Measurements from ENCODE around the gene NCK2.

Gene NCK2

GRCh38 chr2:105814291-105814940, 69.7 kb downstream of the NCK2 start:
- H3K9me3 ChIP-seq = peaks cover 26% of the 10 kb centered on the region; the same call in 1 of the 2 replicates
- H3K9ac ChIP-seq = no peak overlapping the region
- no peak overlapping the region for H3K4me3 ChIP-seq
- no peak overlapping the region for H3K4me2 ChIP-seq
- no peaks in the 10 kb centered on the region for H3K4me1 ChIP-seq
- H4K20me1 ChIP-seq = peaks cover 76% of the 10 kb centered on the region
- H3K36me3 ChIP-seq = peaks cover 63% of the 10 kb centered on the region
- no peaks in the 10 kb centered on the region for H3K27me3 ChIP-seq
- no peak overlapping the region for H3K27ac ChIP-seq
- TF ChIP-seq Cebpa-rat (IDR thresholded peaks at IDR 0.05) = no peak

GRCh38 chr2:105815401-105815800, 70.7 kb downstream of the NCK2 start:
- Histone ChIP-seq H3K4me1 (no peaks in the 10 kb centered on the region), H3K9me3 (peaks cover 26% of the 10 kb centered on the region; the same call in 1 of the 2 replicates), H3K4me3 (no peak overlapping the region), H3K9ac (no peak overlapping the region), H4K20me1 (peaks cover 76% of the 10 kb centered on the region), H3K4me2 (no peak overlapping the region), H3K27me3 (no peaks in the 10 kb centered on the region), H3K27ac (no peak overlapping the region), H3K36me3 (peaks cover 72% of the 10 kb centered on the region)
- no peak for TF ChIP-seq Cebpa-rat (IDR thresholded peaks at IDR 0.05)

- H3K4me3 ChIP-seq = no peak overlapping the region
- no peak for TF ChIP-seq Cebpa-rat (IDR thresholded peaks at IDR 0.05)
- peaks cover 76% of the 10 kb centered on the region for H4K20me1 ChIP-seq
- no peaks in the 10 kb centered on the region for H3K27me3 ChIP-seq
- H3K4me2 ChIP-seq = no peak overlapping the region
- peaks cover 87% of the 10 kb centered on the region for H3K36me3 ChIP-seq
- H3K9me3 ChIP-seq = peaks cover 36% of the 10 kb centered on the region
- no peak overlapping the region for H3K27ac ChIP-seq
- 0 out of 2 replicates have a peak, but pooled peaks cover 6% of the 10 kb centered on the region for H3K4me1 ChIP-seq
- no peak overlapping the region for H3K9ac ChIP-seq
Observed at GRCh38 chr2:105820151-105820550, 75.4 kb downstream of the NCK2 start.

GRCh38 chr2:105820691-105821090, 76.0 kb downstream of the NCK2 start:
- H3K9ac ChIP-seq = no peak overlapping the region
- peaks cover 39% of the 10 kb centered on the region for H3K9me3 ChIP-seq
- peaks cover 76% of the 10 kb centered on the region for H4K20me1 ChIP-seq
- peaks cover 88% of the 10 kb centered on the region for H3K36me3 ChIP-seq
- no peak overlapping the region for H3K27ac ChIP-seq
- no peak overlapping the region for H3K4me2 ChIP-seq
- no peak overlapping the region for H3K4me3 ChIP-seq
- no peak for TF ChIP-seq Cebpa-rat (IDR thresholded peaks at IDR 0.05)
- H3K4me1 ChIP-seq = 0 out of 2 replicates have a peak, but pooled peaks cover 6% of the 10 kb centered on the region
- no peaks in the 10 kb centered on the region for H3K27me3 ChIP-seq

- TF ChIP-seq Cebpa-rat (IDR thresholded peaks at IDR 0.05) = no peak
- H4K20me1 ChIP-seq = peaks cover 72% of the 10 kb centered on the region
- no peak overlapping the region for H3K9ac ChIP-seq
- no peak overlapping the region for H3K4me2 ChIP-seq
- H3K27me3 ChIP-seq = no peaks in the 10 kb centered on the region
- 0 out of 2 replicates have a peak, but pooled peaks cover 6% of the 10 kb centered on the region for H3K4me1 ChIP-seq
- no peak overlapping the region for H3K4me3 ChIP-seq
- H3K9me3 ChIP-seq = peaks cover 40% of the 10 kb centered on the region
- peak overlapping the region; percentile 14; the same call in 1 of the 2 replicates for H3K27ac ChIP-seq
- H3K36me3 ChIP-seq = peaks cover 88% of the 10 kb centered on the region
Observed at GRCh38 chr2:105821428-105822125, 76.9 kb downstream of the NCK2 start.

DNA sequence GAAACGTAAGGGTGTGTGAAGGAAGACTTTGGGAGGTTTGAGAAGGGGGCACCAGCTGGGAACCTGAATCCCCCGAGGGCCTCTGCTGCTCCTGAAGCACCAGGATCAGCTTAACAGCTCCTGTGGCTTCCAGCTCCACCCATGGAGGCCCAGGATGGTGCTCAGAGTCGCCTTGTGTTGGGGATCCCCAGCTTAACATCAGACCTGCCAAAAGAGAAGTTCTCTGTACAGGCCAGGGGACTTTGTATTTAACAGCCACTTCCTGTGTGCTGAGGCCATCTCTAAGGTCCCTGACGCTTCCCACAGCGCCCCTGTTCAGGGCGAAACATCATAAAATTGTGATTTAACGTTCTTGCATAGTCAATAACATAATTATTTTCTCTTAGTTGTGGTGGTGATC, 77.5 kb downstream of the NCK2 start:
- no peak overlapping the region for H3K9ac ChIP-seq
- H3K27ac ChIP-seq = peak overlapping the region; percentile 14; the same call in 1 of the 2 replicates
- peaks cover 88% of the 10 kb centered on the region for H3K36me3 ChIP-seq

DNA sequence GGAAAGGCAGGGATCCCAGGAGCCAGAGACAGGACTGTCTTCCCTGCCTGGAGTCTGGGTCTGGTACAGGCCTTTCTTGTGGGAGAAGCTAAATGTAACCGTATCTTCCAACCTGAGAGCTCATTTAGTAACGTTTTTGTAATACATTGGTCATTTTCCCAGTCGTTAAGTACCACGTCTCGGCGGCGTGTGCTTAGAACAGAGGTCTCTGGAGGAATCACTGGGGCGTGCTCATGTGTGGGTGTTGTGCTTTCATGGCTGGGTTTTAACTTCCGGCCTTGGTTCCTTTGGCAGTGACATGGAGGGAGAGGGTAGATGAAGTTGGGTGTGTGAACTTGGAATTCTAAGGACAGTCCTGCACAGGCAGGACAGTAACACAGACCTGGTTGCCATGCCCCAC, 79.7 kb downstream of the NCK2 start:
- 0 out of 2 replicates have a peak, but pooled peaks cover 6% of the 10 kb centered on the region for H3K4me1 ChIP-seq
- peaks cover 56% of the 10 kb centered on the region for H3K9me3 ChIP-seq
- no peak for TF ChIP-seq Cebpa-rat (IDR thresholded peaks at IDR 0.05)
- H4K20me1 ChIP-seq = peaks cover 73% of the 10 kb centered on the region
- no peak overlapping the region for H3K27ac ChIP-seq
- H3K36me3 ChIP-seq = peaks cover 97% of the 10 kb centered on the region
- no peak overlapping the region for H3K9ac ChIP-seq
- no peak overlapping the region for H3K4me2 ChIP-seq
- no peak overlapping the region for H3K4me3 ChIP-seq
- H3K27me3 ChIP-seq = no peaks in the 10 kb centered on the region

More for the DNA sequence above, 77.5 kb downstream of the NCK2 start:
- H3K4me3 ChIP-seq = no peak overlapping the region
- no peaks in the 10 kb centered on the region for H3K27me3 ChIP-seq
- H3K4me1 ChIP-seq = 0 out of 2 replicates have a peak, but pooled peaks cover 6% of the 10 kb centered on the region
- peaks cover 40% of the 10 kb centered on the region for H3K9me3 ChIP-seq
- H4K20me1 ChIP-seq = peaks cover 72% of the 10 kb centered on the region
- H3K4me2 ChIP-seq = no peak overlapping the region
- TF ChIP-seq Cebpa-rat (IDR thresholded peaks at IDR 0.05) = no peak

GRCh38 chr2:105827351-105828096, 82.8 kb downstream of the NCK2 start:
- H3K36me3 ChIP-seq = peaks cover 94% of the 10 kb centered on the region
- H4K20me1 ChIP-seq = peaks cover 56% of the 10 kb centered on the region
- TF ChIP-seq Cebpa-rat (IDR thresholded peaks at IDR 0.05) = no peak
- H3K27me3 ChIP-seq = no peaks in the 10 kb centered on the region
- peaks cover 86% of the 10 kb centered on the region for H3K9me3 ChIP-seq
- H3K4me1 ChIP-seq = no peaks in the 10 kb centered on the region
- H3K4me3 ChIP-seq = no peak overlapping the region
- H3K4me2 ChIP-seq = no peak overlapping the region
- no peak overlapping the region for H3K9ac ChIP-seq
- no peak overlapping the region for H3K27ac ChIP-seq

DNA sequence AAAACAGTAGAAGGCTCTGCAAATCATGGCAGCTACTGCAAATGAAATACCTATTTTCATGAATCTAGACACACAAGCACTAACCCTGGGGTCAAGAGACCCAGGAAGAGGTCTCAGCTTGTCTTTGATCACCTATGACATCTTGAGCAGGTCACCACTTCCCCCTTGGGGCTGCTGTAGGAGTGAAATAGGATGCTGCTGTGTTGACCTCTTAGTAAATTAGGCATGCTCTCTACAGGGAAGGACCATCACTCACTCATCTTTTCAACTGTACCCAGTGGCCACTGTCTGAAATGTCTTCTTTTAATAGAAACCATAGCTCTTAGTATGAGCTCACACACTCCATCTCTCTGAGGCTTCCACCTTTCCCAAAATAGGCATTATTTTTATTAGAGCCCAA, 83.8 kb downstream of the NCK2 start:
- Histone ChIP-seq H3K36me3 (peaks cover 89% of the 10 kb centered on the region), H3K9me3 (peaks cover 95% of the 10 kb centered on the region), H4K20me1 (peaks cover 46% of the 10 kb centered on the region; the same call in 1 of the 2 replicates), H3K4me2 (no peak overlapping the region), H3K27ac (no peak overlapping the region), H3K9ac (no peak overlapping the region), H3K4me3 (no peak overlapping the region), H3K4me1 (no peaks in the 10 kb centered on the region), H3K27me3 (no peaks in the 10 kb centered on the region)
- no peak for TF ChIP-seq Cebpa-rat (IDR thresholded peaks at IDR 0.05)

Data from BLaER1 (cell line).